Dedifferentiated amniotic fluid mesenchymal stem cell (primary cell): ENCODE results near the gene CMIP.

Source experiments
- DNase-seq: peaks from one replicate; pipeline ENCODE4 v3.0.0-alpha.2; 2016; ENCODE audit errors: extremely low spot score

CMIP gene

DNA sequence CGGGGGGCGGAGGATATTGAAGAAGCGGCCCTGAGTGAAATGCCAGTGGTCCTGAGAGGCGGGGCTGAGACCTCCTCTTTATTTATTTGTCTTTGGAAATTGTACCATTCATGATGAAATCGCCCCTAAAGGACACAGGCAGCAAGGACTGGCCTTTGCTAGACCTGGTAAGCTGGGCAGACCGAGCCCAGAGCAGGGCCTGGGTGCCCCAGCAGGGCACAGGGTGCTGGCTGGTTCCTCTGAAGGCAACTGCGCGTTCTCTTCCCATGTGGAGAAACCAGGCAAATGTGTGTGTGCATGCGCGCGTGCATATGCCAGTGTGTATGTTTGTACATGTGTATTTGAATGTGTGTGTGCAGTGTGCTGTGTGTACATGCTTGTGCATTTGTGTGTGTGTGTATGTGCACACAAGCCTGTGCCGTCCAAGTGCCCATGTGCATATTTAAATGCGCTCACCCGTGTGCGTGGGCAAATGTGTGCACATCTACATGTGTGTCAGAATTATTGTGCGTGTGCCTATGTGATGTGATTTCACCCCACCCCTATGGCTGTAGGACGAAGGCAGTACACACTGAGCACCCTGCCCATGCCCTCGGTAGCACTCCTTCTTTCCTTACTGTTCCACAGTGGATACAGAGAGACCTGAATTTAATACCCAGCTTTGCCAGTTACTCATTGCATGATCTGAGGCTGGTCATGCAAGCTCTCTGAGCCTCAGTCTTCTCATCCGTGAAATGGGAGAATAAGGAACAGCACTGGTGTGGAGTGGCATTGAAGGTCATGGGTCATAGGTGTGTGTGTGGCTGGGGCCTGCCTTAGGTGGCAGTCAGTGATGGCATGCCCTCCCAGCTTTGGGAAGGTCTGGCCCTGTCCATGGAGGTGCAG, 105.2 kb downstream of the CMIP start:
- no peak for DNase-seq

DNA sequence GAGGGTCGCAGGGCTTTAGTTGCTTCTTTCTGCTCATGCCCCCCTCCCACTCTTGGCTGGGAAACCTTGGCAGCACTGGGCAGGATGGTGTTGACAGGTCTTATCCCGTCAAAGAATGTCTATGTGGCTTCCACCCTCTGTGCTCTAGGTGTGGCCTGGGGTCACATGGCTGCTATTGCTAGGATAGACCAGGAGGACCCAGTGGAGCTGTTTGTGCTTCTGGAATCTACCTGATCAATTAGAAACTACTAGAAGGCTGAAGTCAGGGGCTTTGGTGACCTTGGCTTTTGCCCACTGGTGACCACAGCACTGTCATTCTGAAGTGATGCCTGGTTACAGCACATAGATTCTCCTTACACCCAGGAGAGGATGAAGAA, 105.8 kb downstream of the CMIP start:
- DNase-seq = no peak

DNA sequence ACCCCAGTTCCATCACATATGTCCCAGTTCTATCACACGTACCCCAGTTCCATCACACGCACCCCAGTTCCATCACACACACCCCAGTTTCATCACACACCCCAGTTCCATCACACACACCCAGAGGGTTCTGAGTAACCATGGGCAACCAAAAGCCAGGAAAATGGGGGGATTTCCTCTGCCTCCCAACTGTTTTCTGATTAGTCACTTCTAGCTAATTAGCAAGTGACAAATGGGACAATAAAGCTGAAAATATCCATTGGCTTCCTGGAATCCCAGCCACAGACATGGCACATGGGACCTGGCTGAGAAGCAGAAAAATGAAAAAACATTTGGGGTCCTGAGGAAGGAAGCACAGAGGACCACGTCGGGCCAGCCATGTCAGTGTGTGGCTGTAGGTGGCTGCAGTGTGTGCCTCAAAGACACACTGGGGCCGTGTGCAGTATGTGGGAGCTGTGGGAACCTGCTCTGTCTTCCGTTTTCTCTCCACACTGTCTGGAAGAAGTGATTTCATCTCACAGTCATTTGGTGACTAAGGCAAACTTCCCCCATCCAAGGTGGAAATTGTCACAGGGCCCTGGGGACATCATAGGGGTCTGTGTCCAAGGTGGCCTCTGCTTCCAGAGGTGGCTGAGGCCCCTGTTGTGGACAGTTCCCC, 106.7 kb downstream of the CMIP start:
- DNase-seq = no peak

DNA sequence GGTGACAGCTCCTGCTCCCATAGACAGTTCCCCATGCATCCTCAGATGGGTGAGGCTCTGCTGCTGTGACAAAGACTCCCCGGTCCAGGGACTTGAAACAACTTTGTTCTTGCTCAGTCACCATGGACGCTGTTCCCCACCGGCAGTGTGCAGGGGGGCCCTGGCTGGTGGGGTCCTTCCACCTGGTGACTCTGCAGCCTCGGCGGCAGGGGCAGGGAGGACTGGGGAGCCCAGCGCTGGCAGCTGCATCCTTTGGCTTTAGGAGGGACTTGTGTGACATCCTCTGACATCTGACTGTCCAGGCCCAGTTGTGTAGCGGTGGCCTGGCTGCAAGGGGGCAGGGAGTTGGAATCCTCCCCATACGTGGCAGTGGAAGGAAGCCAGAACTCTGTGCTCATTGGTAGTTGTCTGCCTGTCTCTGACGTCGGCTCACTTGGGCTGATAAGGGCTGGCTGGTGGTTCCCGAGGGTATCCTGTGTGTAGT, 107.3 kb downstream of the CMIP start:
- DNase-seq = no peak

DNA sequence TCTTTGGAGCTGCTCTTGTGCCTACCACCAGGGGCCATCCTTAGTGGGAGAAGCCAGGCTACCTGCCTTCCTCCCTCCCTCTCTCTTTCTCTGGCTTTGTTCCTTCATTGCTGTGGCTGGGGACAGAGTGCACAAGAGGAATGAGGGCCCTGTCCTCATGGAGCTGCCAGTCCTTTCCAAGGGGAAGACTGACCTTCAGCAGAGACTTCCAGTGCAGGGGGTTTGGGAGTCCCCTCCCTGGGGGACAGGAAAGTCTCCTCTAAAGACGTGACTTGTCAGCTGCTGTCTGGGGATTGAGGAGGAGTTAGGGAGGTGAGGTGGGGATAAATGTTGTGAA, 108.1 kb downstream of the CMIP start:
- no peak for DNase-seq

DNA sequence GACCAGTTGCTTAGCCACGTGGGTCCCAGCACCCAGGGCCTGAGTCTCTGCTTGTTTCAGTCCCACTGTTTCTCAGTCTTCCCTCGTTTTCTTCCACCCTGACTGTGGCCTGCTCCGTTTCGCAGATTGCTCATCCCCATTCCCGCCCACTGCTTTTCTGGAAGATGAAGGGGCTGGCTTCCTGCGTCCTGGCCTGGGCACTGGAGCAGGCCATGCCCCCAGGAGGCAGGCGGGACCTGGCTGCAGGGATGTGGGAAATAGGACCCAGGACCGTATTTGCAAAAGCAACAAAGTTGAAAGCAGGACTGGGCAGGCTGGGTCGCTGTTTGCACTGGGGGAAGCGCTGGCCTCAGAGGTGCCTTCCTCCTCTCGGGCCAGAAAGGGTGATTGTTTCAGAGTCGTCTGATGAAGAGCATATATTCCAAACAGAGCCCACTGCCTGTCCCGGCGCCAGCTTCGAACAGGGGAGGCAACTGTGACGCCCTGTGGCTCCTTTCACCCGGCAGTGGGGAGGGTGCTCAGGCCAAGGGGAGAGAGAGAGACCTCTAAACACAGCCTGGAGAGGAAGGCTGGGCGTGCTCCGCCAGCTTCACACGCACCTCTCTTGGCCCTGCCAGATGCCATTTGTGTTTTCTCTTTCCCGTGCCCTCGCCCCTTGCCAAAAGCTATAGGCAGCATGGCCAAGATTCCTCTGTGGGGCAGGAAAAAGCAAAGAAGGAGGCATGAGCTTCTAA, 108.6 kb downstream of the CMIP start:
- no peak for DNase-seq

DNA sequence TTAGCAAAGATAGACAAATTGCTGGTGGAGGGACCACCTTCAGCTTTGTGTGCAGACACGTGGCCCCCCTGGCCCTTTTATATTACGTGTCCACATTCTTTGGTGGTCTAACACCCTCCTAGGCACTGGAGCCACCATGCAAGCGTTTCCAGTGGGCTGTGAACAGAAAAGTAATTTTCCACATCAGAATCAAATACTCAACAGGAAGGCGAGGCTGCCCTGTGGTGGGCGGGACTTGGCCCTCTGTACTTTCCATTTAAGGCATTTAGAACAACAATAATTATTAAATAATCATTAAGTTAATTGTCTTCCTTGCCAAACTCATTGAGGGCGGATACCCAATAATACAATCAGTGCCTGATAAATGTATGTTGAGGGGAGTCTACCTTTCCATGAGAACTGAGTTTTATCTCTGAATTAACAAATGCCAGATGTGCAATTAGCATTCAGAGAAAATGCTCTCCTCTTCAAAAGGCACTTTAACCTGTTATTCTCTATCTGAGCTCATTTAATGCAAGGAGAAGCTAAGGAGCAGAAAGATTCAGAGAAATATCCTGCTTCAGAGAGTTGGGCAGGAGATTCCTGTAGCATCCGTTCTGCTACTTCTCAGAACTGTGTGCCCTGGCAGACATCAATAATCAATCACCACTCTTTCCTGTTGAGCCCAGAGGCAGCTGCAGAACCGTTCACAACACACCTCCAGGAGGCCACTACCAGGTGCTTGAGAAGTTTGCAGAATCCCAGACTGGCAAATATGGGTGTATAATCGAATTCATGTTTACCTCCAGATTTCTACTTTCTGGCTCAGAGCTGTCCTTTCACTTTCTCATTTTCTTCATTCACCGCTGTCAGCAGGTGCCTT, 109.4 kb downstream of the CMIP start:
- DNase-seq = no peak

DNA sequence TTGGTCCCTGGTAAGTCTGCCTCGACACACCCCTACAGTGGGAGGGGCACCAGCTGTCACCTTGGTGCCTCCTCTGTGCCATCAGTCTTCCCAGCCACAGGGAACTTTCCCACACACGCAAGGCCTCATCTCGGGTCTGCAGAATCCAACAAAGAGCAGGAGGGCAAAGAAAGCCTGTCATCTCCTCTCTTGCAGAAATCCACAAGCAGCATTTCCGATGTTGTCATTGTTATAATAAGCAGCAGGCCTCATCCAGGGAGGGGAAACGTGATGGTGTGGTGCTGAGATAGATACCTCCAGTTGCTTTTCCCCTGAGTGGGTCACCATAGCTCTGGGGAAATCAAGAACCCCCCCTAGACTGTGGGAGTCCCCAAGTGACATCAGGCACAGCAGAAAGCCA, 110.4 kb downstream of the CMIP start:
- DNase-seq = no peak

DNA sequence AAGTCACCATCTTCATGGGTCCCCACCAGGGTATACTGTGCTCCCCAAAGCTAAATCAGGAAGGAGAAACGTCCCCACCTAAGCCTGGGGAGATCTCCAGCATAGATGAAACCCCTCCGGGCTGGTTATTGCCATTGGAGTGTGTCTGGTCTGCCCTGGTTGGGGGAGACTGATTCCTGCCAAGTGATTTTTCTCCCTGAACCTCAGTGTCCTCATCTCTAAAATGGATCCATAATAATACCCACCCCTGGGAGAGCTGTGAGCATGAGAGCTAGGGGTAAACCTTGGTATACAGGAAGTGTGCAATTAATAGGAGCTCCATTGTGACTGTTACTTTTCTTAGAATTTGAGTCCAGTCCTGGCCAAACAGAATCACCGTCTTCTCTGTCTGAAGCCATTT, 111.1 kb downstream of the CMIP start:
- DNase-seq = no peak

DNA sequence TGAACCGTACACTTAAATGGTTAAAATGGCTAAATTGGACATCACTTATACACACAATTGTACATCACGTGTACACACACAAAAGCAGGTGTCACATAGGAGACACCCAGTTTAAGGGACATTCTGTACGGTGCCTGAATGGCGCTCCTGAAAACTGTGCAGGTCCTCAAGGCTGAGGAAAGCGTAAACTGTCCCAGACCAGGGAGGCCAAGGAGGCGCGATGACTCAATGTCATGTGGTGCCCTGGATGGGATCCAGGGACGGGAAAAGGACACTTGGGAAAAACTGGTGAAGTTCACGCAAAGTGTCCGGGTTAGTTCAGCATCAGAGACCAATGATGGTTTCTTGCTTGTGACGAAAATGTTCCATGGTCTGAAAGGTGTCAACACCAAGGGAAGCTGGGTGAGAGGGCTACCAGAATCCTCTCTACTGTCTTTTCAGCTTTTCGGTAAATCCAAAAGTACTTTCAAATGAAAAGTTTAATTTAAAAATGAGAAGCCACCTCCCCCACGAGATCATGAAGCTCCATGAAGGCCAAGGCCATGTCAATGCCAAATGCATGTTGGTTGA, 112.2 kb downstream of the CMIP start:
- DNase-seq = no peak

DNA sequence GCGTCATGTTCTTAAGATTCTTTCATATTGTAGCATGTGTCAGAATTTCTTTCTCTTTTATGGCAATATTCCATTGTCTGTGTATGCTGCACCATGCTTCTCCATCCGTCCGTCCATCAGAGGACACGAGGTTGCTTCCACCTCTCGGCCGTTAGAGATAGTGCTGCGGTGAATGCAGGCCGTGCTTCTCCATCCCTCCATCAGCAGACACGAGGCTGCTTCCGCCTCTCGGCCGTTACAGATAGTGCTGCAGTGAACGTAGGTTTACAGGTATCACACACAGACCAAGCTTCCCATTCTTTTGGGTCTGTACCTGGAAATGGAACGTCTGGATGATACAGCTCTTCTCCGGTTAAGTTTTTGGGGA, 113.5 kb downstream of the CMIP start:
- no peak for DNase-seq

DNA sequence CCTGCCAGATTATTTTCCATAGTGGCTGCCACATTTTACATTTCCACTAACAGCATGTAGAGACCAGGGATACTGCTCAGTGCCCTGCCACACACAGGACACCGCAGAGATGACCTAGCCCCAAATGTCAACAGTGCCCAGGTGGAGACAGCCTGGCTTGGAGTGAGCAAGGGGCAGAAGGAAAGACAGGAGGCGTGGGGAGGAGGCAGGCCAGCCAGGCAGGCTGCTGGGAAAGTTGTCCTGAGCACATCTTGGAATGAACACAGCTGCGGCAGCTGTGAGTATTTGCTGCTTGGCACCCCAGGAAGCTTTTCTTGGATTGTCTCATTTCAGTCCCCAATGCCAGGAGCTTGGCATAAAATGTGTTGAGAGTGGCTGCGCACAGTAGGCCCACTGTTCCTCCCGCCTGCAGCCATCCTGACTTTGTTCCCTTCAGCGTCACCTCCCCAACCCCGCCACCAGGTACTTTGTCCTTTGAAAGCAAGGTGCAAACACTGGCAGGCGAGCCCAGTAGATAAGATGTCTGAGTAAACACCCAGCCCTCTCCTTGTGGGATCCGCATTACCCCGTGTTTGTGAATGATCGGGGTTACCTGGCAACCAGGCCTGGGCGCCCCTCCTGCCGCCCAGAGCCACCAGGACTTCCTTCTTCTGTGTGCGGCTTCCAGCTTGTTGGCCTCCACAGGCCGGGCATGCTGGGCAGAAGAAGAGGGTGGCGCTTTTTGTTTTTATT, 114.0 kb downstream of the CMIP start:
- DNase-seq = no peak

DNA sequence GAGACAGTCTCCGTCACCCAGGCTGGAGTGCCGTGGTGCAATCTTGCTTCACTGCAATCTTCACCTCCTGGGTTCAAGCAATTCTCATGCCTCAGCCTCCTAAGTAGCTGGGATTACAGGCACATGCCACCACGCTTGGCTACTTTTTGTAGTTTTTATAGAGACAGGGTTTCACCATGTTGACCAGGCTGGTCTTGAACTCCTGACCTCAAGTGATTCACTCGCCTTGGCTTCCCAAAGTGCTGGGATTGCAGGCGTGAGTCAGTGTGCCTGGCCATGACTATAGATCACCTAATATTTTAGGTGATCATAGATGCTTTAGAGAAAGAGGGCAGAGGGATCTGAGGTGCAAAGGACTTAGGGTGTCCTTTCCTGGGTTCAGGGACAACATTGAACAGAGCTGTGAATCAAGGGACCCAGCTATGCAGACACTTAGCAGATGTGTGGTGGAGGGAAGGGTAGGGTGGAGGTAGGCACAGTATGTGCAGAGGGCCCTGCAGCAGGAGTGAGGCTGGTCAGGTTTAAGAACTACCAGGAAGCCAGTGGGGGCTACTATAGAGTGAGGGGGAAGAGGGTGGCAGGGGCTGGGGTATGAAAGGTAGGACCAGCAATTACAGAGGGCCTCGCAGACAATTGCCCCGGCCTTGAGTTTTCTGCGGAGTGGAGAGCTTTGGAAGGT, 116.5 kb downstream of the CMIP start:
- no peak for DNase-seq

DNA sequence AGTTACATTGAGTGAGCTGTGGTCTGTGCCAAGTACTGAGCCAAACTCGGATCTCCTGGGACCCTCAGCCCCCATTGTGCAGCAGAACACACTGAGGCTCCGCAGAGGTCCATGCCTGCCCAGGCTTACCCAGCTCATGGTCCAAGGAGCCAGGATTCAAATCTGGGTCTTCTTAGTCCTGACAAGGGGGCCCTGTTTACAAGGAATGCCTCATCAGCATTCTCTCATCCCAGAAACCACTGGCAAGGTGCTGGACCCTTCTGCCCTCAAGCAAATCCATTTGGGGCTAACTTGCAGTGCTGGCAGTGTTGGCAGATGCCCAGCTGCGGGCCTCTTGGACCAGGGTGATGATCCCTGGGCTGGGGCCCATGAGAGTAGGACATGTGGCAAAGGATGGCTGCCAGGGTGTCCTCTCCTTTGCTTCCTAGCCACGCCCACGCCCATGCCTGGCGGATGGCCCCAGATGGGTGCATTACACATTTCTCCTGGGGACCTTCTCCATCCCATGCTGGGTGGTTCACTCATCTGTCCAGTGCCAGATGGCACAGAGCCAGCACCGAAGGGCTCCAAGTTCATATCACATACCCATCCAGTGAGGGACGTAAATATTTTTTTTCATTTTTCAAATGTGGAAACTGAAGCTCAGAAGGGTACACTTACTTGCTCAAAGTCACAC, 117.7 kb downstream of the CMIP start:
- no peak for DNase-seq

DNA sequence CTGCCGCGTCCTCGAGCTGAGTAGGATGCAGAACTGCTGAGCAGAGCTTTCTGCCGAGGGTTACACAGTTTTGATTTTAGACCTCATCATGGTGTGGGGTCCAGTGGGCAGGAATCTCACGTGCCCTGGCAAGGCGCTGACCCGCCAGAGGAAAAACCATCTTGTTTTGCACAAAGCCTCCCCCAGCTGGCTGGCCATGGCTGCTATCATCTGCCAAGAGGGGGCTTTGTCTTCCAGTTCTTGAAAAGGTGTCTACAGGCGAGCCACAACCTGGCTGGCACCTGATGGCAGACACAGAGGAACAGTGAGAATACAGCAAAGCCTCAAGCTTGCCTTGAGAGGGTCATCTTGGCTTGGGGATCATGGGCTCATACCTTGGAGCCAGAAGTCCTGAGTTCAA, 118.3 kb downstream of the CMIP start:
- no peak for DNase-seq

DNA sequence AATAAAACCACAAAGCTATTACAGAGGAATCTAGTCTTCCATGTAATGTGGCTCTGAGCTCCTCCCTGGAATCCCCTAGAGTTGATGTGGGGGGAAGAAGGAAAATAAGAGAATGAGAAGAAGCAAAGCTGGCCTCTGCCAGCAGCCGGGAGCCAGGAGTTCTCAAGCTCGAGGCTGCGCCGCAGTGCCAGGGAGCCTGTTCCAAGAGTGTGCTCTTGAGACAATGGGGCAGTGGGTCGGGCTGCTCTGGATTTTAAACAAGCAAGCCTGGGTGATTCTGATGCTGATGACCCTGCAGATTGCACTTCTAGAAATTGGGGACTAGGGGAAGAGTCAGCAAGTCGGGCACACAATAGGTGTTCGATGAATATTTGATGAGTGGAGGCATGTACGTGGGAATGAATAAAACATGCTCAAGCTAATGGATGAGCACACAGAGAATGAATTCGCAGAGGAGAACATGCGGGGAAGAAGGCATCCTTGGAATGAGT, 119.9 kb downstream of the CMIP start:
- DNase-seq = no peak

DNA sequence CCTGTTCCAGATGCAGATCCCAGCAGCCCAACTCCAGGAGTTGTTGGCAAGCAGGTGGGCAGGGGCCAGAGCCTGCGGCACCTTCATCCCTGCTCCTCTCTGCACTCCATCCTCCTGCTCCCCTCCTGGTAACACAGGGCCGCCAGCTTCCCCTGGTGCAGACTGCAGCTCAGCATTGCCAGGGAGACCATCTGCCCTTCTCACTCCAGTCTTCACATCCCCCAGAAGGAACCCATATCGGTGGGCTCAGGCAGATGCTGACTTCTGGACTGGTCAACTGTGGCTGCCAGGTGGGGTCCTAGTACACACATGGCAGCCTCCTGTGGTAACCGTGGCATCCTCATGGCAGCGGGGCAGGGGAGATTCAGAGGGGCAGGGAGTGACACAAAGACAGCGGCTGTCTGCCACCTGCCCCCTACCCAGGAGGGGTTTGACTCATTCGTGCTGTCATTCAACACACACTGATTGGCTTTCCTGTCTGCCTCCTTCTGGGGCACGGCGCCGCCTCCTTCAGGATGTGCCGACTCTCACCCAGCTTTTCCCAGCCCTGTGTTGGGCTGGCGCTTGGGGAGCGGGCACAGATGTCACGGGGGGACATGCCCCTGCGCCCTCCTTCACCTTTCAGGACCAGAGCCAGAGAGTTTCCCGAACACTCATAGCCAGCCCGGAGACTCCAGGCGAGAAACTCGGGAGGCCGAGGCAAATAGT, 120.9 kb downstream of the CMIP start:
- no peak for DNase-seq

DNA sequence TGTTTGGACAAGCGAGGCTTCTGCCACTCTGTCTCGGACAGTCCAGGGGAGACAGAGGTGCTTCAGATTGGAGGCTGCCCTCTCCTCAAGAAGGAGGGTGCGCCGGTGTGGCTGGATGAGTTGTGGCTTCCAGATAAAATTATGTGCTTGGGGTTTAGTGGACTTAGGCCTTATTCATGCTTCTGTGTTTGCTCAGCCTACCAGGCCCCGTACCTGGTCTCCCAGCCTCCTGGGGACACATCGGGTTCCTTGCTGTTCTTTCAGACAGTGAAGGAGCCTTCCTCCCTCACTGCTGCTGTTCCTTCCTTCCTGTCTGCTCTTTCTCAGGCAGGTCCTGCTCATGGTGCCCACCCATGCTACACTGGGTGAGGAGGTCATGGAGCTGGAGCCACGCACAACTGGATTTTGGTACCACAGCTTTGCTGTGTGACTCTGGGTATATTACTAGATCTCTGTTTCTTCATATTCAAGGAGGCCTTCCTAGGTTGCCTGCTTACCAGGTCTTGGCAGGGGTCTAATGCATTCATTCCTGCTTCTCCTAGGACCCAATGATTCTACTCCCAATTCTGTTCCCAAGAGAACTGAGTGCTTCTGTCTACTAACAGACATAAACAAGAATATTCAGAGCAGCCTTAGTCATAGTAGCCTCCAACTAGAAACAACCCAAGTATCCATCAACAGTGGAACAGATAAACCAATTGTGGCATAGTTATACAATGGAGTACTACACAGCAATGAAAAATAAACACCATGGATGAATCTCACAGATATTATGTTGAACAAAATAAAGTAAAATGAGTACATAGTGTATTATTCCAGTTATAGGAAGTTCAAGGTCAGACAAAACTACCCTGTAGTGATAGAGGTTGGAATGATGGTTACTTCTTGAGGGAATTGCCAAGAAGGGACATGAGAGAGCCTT, 121.7 kb downstream of the CMIP start:
- DNase-seq = no peak
